Amniotic stem cell (primary cell): ENCODE data around the gene FAM199X.
"Not testable (repeated sequence)": the region's sequence is repeated elsewhere in the genome, so short reads cannot be mapped to it uniquely, and the experiment has no call there.

ENCODE experiments used
- DNase-seq: peaks from one replicate; lab custom pipeline; 2025; lab: John Stamatoyannopoulos, UW

FAM199X gene

DNA sequence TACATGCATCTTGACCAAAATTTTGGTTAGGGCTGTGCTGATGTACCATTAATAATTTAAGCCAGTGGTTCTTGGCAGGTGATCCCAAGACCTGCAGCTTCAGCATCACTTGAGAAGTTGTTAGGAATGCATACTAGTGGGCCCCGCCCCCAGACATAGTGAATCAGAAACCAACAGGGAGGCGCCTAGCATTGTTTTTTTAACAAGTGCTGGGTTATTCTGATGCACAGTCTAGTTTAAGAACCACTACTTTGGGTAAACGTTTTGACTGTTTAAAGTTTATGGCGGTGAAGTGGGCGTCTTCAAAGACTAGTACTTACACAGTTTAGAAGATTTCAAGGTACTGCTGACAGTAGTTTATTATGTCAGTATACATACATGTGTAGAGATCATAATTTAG lies 23.6 kb downstream of the FAM199X start:
- DNase-seq: no peak

DNA sequence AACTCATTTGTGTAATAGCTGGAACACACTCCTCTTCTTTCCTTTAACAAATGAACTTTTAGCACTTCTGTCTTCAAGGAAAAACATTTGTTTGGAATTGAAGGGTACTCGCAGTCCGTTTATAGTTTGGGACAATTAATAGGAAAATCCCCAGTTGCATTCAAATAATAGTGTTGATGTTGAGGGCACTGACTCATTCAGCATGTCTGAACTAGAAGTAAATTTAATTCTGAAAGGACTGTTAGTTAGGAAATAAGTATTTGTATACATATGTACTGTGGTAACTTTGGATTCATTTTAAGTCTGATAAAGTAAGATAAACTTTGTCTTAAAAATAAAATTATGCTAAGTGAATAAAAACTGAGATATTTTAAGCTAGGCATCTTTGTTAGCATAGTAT lies 27.2 kb downstream of the FAM199X start:
- DNase-seq: no peak

DNA sequence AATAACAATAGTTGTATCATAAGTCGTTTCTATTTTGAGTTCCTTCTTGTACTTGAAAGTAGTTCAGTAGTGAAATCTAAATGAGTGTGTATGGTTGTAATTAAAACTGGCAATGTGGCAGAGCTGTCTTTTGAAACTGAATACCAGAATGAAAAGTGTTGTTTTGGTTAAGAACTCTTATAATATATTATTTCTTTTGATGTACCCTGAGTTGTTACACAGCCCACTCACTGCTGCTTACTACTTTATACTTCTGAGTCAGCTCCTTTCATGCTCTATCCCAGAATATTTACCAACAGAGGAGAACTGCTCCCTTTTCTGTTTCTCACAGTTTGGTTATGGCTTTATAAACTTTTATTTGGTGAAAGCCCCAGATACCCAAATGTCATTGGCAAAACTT lies 28.8 kb downstream of the FAM199X start:
- no peak for DNase-seq

DNA sequence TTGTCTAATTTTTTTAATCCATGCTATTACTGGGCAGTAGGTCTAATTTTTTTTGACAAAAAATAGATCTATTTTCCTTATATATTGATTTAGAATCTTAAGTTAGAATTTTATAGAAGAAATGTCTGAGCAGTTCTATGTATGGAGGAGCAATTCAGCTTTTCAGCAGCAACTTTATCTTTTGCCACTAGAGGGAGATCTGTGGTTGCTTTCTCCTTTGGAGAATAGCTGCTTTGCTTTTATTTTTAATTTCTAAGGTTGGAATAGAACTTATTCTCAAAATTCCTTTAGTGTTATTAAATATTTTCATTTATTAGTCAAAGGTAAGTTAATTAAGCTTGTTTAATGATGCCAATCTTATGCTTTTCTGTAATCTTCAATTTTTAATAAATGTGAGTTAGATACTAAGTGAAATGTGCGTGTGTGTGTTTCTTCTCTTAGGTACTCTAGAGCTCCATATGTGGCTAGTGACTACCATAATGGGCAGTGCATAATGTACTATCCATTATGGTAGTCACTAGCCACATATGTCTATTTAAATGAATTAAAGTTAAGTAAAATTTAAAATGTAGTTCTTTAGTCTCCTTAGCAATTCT lies 29.3 kb downstream of the FAM199X start:
- DNase-seq: no peak

DNA sequence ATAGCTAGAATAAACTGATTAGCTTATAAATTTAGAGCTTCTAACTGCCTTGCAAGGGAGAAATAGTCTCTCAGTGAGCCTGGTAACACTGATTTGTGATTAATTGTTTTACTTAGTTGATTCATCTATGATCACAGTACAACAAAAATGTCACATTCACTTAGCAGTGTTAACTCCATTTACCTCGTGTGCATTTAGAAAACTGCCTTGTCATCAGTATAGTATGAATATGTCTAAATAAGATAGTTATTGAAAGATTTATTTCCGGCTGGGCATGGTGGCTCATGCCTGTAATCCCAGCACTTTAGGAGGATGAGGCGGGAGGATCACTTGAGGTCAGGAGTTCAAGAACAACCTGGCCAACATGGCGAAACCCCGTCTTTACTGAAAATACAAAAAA lies 39.3 kb downstream of the FAM199X start:
- DNase-seq: no peak

DNA sequence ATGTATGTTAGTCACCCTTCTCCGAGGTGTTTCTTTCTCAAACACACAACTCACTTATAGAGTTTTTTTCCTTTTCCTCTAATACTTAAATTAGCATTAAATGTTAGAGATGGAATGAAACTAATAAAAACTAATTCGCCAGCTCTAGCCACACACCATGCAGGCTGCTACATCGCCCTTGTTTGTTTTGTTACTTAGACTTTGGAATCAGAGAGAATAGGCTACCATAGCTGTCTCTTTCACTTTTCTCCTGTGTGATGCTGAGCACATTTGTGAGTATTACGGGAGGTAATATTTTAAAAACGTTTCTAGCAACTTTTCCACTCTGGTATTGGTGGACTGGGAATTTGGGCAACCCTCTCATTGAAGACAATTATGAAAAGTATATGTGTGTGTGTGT lies 44.9 kb downstream of the FAM199X start:
- no peak for DNase-seq

DNA sequence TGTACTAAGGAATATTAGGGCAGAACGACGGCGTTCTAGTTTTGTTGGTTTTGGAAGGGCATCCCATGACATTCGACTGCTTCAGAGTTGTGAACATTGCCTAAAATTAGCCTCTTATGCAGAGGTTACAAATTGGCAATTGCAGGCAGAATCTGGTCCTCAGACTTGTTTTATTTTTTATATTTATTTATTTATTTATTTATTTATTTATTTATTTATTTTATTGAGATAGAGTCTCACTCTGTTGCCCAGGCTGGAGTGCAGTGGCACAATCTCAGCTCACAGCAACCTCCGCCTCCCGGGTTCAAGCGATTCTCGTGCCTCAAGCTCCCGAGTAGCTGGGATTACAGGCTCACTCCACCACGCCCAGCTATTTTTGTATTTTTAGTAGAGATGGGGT lies 63.8 kb downstream of the FAM199X start:
- DNase-seq: not testable (repeated sequence)
